GM08714 (cell line): ENCODE results near the gene SNRNP40.

ENCODE experiments used
- H3K4me3 ChIP-seq: fragments of 200-500 bp; sonication (Bioruptor generic); 2 replicates; pipeline ENCODE4 v1.5.1; 2014; ENCODE audit warnings: mild to moderate bottlenecking, low read length, inconsistent platforms
- ZNF274 ChIP-seq: IDR thresholded peaks from 2 replicates; pipeline ENCODE4 v1.6.1; 2012; ENCODE audit warnings: mild to moderate bottlenecking, low read depth, low read length

The SNRNP40 gene

DNA sequence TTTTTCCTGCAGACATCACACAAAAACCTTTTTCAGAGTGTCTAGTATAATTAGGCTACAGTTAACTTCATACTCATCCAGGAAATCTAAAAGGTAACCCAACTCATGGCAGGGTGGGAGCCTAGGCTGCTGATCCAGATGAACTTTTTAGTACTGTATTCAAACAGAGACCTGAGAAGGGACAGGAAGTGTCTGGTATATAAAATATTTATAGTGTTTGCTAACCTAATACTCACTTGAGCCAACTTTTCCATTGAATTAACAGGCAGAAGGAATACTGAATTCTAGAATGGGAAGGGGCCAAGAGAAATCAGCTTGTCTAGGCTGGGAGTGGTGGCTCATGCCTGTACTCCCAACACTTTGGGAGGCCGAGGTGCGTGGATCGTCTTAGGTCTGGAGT, 34.7 kb downstream of the SNRNP40 start:
- no peak for TF ChIP-seq ZNF274
- H3K4me3 ChIP-seq: no peak overlapping the region

DNA sequence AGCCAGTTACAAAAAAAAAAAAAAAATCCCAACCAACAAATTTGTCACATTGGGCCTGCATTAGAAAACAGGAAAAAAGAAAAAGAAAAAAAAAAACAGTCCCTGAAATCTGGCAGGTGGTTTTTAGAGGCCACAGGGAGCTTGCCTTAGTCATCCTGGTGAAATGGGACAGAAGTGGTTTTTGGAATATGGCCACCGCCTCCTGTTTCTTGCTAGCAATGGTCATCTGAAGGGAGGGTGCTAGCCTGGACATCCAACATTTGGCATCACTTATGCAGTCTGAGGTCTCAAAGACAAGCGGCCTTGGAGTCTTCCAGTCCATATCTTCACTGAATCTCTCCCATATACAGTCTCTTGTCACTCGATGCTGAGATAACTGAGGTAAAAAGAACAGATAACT, 36.8 kb downstream of the SNRNP40 start:
- H3K4me3 ChIP-seq: no peak overlapping the region
- TF ChIP-seq ZNF274: no peak

DNA sequence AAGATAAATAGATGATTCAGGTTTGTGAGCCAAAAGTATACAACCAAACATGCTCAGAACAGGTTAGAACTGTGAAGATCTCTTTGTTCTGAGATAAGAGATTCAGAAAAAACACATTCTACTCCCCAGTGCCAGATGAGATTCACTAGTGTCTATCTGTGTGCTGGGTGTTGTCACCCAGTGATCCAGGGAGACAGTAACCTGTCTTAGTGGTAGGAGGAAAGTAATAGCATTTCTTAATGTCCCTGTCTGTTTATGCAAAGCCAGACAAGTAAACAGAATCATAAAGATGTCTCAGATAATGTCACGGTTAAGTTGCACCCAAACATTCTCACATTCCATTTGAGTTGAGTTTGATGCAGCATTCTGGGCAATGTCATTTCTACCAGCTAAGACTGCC, 38.0 kb downstream of the SNRNP40 start:
- TF ChIP-seq ZNF274: no peak
- no peak overlapping the region for H3K4me3 ChIP-seq

DNA sequence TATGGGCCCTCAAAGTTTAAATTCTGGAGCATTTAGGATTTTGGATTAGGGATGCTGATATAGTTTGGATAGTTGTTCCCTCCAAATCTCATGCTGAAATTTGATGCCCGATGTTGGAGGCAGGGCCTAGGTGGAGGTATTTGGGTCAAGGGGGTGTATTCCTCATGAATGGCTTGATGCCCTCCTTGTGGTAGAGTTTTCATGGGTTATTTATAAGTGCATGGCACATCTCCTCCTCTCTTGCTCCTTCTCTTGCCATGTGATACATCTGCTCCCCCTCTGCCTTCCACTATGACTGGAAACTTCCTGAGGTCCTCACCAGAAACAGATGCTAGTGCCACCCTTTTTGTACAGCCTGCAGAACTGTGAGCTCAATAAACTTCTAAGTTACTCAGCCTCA, 39.4 kb downstream of the SNRNP40 start:
- no peak for TF ChIP-seq ZNF274
- no peak overlapping the region for H3K4me3 ChIP-seq

DNA sequence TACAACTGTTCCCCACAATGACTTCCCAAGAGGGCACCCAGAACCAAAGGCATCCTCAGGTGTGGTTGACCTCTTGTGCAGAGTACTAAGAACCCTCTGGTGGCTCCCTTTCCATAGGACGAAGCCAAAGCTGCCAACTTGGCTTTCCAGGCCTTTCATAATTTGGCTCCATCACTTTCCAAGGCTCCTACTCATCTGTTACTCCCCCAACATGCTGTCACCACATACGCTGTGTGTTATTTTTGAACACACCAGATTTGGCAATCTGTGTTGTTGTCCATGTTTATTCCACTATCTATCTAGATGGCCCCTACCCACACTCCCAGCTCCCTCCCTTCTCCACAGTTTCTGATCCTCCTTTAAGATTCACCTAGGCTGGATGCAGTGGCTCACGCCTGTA, 46.7 kb downstream of the SNRNP40 start:
- no peak for TF ChIP-seq ZNF274
- no peak overlapping the region for H3K4me3 ChIP-seq

DNA sequence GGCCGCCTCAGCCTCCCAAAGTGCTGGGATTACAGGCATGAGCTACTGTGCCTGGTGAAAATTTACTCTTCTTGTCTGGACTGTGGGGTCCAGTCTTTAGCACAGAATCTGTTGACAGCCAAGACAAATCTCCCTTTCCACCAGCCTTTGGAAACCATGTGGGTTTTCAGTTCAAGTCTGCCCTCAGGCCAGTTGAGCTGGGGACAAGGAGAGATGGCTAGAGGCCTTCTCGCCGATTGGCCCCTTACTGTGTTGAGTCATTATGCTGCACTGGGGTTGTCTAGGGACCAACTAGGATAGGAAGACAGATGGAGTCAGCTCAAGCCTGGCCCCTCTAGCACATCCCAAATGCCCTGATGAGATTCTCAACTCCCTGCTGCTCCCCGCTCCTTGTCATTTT, 48.3 kb downstream of the SNRNP40 start:
- no peak overlapping the region for H3K4me3 ChIP-seq
- TF ChIP-seq ZNF274: no peak

DNA sequence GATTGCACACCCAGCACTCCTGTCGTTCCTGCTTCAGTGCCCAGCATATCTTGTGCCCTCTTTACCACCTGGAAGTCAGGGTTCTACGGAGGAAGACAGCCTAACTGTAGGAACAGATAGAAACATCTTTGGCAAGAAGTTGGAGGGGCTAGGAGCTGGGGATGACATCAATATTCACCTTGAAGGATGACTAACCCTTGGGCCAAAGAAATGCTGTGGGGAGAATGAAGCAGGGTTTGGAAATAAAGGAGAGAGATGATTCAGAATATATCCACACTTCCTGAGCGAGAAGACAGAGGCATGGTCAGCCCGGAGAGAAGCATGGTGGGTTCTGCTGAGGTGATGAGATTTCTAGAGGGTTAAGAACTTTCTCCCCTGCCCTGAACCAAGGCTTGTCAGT, 52.3 kb downstream of the SNRNP40 start:
- TF ChIP-seq ZNF274: no peak
- no peak overlapping the region for H3K4me3 ChIP-seq

DNA sequence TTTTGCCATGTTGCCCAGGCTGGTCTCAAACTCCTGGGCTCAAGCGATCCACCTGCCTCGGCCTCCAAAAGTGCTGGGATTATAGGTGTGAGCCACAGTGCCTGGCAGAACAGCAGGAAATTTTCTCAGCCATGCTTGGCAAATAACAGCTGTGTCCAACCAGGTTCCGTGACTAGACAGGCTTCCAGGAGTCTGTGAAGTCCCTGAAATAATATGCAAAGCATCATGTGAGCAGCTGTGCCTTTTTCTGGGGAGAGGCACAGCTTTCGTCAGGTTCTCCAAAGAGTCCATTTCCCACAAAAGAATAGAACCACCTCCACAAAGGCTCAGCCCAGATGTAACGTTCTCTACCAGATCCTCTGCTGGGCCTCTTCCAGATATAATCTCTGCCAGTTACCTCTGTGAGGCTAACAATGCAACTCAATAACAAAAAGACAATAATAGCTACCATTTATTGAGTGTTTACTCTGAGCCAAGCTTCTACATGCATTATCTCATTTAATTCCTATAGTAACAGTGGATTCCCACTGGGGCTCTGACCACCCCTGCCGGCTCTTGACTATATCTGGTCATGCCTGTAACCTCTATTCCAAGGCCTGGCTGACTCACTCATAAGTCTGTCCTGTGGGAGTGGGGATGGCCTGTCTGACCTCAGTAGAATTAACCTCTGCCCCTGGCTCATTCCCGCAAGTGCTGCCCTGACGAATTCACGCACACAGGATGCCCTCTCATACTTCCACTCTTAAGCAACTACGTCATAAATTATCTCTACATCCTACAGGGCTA, 52.9 kb downstream of the SNRNP40 start:
- H3K4me3 ChIP-seq: no peak overlapping the region
- TF ChIP-seq ZNF274: no peak

DNA sequence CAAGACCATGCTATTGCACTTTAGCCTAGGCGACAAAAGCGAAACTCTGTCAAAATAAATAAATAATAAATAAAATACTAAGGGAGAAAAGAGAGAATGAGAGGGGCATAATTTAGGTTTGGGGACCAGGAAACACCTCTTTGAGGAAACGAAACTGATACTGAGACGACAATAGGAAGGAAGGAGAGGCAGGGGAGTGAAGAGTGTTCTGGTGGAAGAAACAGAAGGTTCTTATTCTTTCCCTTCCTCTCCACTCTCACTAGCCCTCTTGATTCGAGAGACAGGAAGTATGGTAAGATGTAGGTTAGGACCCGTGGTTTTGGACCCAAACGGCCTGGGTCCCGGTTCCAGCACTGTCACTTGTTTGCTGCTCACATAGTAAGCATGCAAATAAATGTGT, 55.3 kb downstream of the SNRNP40 start:
- no peak for TF ChIP-seq ZNF274
- H3K4me3 ChIP-seq: no peak overlapping the region

DNA sequence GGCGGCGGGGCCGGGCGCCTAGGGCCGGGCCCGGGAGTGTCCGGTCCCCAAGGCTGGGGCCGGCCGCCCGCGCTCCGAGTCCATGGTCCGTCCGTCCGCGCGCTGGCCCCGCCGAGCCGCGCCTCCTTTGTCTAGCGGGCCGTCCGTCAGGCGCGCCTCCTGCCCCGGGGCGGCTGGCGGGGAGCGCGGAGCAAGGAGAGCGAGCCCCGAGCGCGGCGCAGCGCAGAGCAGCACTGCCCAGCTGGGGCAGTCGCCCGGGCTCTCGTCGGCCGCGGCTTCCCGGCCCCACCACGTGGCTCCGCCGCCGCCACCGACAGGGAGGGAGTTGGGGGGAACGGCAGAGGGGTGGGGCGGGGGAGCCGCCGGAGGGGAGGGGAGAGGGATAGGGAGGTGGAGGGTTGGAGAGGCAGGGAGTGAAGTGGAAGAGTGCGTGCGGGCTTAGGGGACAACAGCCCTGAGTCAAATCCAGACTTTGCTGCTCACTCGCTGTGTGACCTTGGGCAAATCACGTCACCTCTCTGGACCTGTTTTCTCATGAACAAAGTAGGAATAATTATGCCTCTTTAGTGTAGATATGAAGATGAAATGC, 56.8 kb downstream of the SNRNP40 start, which contains the start of gene NKAIN1:
TSS of gene NKAIN1 (minus strand) at position 235 of the 589 bp plus-strand sequence. CDS start 340 bp downstream, outside the sequence.
- H3K4me3 ChIP-seq: no peak within 1 kb of the TSS
- TF ChIP-seq ZNF274: no peak

DNA sequence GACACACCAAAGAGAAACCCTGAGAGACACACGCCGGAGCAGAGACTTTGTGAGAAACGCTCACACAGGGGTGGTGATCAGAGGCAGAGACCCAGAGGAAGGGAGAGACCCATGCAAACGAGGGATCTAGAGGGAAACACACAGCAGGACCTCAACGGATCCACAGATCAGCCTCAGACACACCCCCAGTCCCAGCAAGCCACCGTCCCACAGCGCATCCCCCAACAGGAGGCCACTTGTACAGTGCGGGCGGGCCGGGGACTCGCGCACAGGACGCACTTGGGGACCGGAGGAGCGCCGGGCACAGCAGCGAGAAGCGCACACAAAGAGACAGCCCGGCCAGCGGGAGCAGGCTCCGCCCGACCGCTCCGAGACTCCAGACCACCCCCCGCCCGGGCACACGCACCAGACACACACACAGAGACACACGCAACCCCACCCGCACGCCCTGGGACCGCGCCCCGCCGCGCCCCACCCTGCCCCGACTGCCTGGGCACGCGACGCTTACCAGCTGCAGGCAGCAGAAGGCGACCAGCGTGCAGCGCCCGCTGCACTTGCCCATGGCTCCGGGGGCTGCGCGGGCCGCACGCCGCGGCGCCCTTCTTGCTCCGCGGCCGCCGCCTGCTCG, 57.5 kb downstream of the SNRNP40 start:
- no peak for TF ChIP-seq ZNF274
- H3K4me3 ChIP-seq: no peak overlapping the region

DNA sequence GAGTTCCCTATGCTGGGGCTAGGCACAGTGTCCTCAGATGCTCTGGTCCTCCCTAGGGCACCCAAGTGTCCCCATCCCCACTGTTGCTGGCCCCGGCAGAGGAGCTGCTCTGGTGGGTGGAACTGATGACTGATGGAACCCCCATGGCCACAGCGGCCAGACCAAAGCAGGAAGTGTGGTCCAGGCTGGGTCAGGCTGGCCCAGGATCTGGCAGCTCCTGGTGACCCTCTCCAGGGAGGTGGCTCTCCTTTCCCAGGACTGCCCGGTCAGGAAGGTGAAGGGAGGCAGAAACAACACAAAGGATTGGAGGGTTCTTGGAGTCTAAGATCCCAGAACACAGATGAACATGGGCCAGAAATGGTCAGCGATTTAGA, 58.0 kb downstream of the SNRNP40 start:
- no peak for TF ChIP-seq ZNF274
- no peak overlapping the region for H3K4me3 ChIP-seq

DNA sequence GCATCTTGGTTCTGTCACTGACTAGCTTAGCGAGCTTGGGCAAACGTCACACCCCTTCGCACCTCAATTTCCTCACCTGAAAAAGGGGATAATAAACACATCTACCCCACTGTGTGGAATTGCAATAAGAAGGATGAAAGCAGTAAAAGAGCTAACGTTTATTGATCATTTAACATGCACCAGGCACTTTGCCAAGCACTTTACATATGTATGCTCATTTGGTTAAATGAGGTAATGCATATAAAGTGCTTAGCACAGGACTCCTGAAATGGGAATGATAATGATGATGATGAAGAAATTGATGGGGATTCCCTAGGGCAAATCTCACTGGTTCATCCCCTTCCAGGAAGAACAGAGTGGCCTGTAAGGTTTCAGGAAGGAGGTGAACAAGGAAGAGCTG, 61.7 kb downstream of the SNRNP40 start:
- H3K4me3 ChIP-seq: no peak overlapping the region
- no peak for TF ChIP-seq ZNF274

DNA sequence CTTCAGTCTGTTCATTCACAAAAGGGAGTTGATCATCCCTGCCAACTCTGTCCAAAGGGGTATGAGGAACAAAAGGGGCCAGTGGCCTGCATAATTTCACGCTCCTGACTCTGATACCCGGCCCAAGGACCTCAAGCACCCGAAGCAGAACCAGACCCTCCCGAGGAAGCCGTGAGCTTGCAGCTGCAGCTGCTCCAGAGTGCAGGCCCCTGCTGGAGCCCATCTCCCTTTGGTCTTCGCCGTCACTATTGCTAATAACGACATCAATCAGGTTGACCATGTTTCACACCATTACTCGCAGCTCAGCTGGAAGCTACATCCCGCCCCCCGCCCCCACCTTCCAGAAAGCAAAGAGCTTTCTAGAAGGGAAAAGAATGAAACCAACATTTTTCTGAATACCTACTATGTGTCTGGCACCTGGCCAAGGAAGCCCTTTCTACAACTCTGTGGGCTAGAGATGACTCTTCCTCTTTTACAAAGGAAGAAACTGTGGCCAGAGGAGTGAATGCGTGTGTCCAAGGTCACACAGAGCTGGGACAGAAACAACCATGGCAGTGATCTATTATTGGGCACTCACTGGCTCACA, 62.4 kb downstream of the SNRNP40 start:
- TF ChIP-seq ZNF274: no peak
- H3K4me3 ChIP-seq: no peak overlapping the region

DNA sequence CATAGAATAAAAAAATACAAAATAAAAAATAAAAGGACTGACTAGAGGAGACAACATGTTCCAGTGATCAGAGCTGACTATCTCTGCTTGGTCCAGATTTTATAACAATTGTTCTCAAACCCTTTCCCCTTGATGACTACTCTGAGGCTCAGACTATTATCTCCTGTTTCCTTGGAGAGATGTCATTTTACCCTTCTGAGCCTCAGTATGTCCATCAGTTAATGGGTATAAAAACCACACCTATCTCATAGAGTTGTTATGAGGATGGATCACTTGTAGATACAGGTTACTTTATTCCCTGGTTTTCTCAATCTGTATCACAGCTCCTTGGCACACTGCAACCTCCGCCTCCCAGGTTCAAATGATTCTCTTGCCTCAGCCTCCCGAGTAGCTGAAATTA, 63.9 kb downstream of the SNRNP40 start:
- TF ChIP-seq ZNF274: no peak
- H3K4me3 ChIP-seq: no peak overlapping the region
